Caco-2 (cell line): Measurements from ENCODE around the gene DMAC2. TPM values are rescaled to one million over a fixed set of nuclear protein-coding genes. Genes with fewer than 3 reads are reported as not detected.

ENCODE experiments used
- BruUV-seq: library from RNA; stranded (reverse); fragments of 400-500 nt; replicated peaks from 2 replicates; lab custom pipeline; 2021; lab: Mats Ljungman, UMichigan
- CTCF ChIA-PET: fragments of 300-600 bp; sonication (Branson Sonifier 250); formaldehyde crosslinking; loops from one replicate; lab custom pipeline; 2022; ENCODE audit warnings: antibody characterized with exemption; lab: Charles Lee
- POLR2A ChIA-PET: fragments of 300-600 bp; sonication (Branson Sonifier 250); formaldehyde crosslinking; loops from one replicate; lab custom pipeline; 2022; ENCODE audit warnings: antibody characterized with exemption; lab: Charles Lee
- DNase-seq, 2 experiments: peaks; one replicate each; pipeline versions ENCODE4 v3.0.0 to v3.0.0-alpha.2; 2020 to 2022
- H3K27me3 ChIP-seq: replicated peaks from 2 replicates; pipeline ENCODE4 v1.6.0; 2011; ENCODE audit warnings: low read length; ENCODE audit not compliant: control insufficient read depth, insufficient read depth
- H3K36me3 ChIP-seq: 2 replicates; pipeline ENCODE4 v1.5.1; 2011; ENCODE audit warnings: low read length; ENCODE audit not compliant: control insufficient read depth, insufficient read depth
- H3K4me1 ChIP-seq: fragments of 250-450 bp; sonication (Bioruptor Pico); 2 replicates; pipeline ENCODE4 v1.5.1; 2020; ENCODE audit warnings: mild to moderate bottlenecking
- H3K4me3 ChIP-seq: 2 replicates; pipeline ENCODE4 v1.5.1; 2011; ENCODE audit warnings: low read depth, mild to moderate bottlenecking, control low read depth, low read length
- H3K9me3 ChIP-seq: fragments of 250-450 bp; sonication (Bioruptor Pico); 2 replicates; pipeline ENCODE4 v1.5.1; 2020; ENCODE audit warnings: mild to moderate bottlenecking, moderate library complexity
- H3K27ac Mint-ChIP-seq: one replicate; pipeline ENCODE4 v1.8.0; 2022; ENCODE audit warnings: mixed read lengths; ENCODE audit not compliant: unreplicated experiment
- H3K27me3 Mint-ChIP-seq: one replicate; pipeline ENCODE4 v1.8.0; 2022; ENCODE audit warnings: mixed read lengths; ENCODE audit not compliant: insufficient read depth, unreplicated experiment
- H3K36me3 Mint-ChIP-seq: one replicate; pipeline ENCODE4 v1.8.0; 2022; ENCODE audit warnings: mild to moderate bottlenecking, mixed read lengths; ENCODE audit not compliant: insufficient read depth, unreplicated experiment
- H3K4me1 Mint-ChIP-seq: one replicate; pipeline ENCODE4 v1.8.0; 2022; ENCODE audit warnings: low read depth, mixed read lengths; ENCODE audit not compliant: unreplicated experiment
- H3K4me3 Mint-ChIP-seq: one replicate; pipeline ENCODE4 v1.8.0; 2022; ENCODE audit warnings: mild to moderate bottlenecking, moderate library complexity, mixed read lengths; ENCODE audit not compliant: unreplicated experiment
- H3K9me3 Mint-ChIP-seq: one replicate; pipeline ENCODE4 v1.8.0; 2022; ENCODE audit warnings: mixed read lengths; ENCODE audit not compliant: unreplicated experiment
- CTCF ChIP-seq, 2 experiments: fragments of 200-600 bp in 1 of 2; IDR thresholded peaks; 1 replicate in 1 of 2; 2 replicates in 1 of 2; pipeline versions ENCODE4 v1.5.1 to v1.8.0; 2011 to 2022; ENCODE audit warnings: antibody characterized with exemption in 1 of 2, control low read depth in 1 of 2, inconsistent platforms in 1 of 2, low read depth in 1 of 2, low read length in 1 of 2, mild to moderate bottlenecking in 1 of 2, moderate library complexity in 1 of 2; ENCODE audit not compliant: insufficient read depth in 1 of 2, severe bottlenecking in 1 of 2, unreplicated experiment in 1 of 2
- intact Hi-C: fragments of 100-400 bp; cut with micrococcal nuclease; formaldehyde crosslinking; loops from one replicate; pipeline ENCODE4 v1.10.0; 2022; ENCODE audit not compliant: unreplicated experiment
- total RNA-seq: library from RNA; stranded (reverse); gene quantifications from 2 replicates; pipeline ENCODE4 v1.2.3, GENCODE V29; 2022

The DMAC2 gene
- total RNA-seq, 1 experiment from 2014 or later: 75.9 TPM

GRCh38 chr19:41399091-41399490, 40.6 kb downstream of the DMAC2 start:
- Mint-ChIP-seq H3K27me3 (no peaks in the 10 kb centered on the region), H3K27ac (no peak overlapping the region), H3K4me1 (peaks cover 15% of the 10 kb centered on the region), H3K4me3 (peak overlapping the region; percentile 44), H3K9me3 (no peaks in the 10 kb centered on the region), H3K36me3 (peaks cover 10% of the 10 kb centered on the region)
- Histone ChIP-seq H3K4me3 (no peak overlapping the region; the same call in 1 of the 2 replicates), H3K36me3 (no peaks in the 10 kb centered on the region), H3K4me1 (0 out of 2 replicates have a peak, but pooled peaks cover 6% of the 10 kb centered on the region), H3K27me3 (no peaks in the 10 kb centered on the region; the same call in 1 of the 2 replicates), H3K9me3 (no peaks in the 10 kb centered on the region)
- no peak for DNase-seq
- CTCF ChIA-PET: no interaction called here
- TF ChIP-seq CTCF (IDR thresholded peaks at IDR 0.05; ENCODE audit: insufficient read depth in 1 of 2, low read depth in 1 of 2, low read length in 1 of 2, severe bottlenecking in 1 of 2, unreplicated experiment in 1 of 2): no peak
- POLR2A ChIA-PET: interaction anchor here (1.4 kb wide), 1 partner anchor 10 kb away, joined by 3 read pairs; no protein-coding TSS in a partner anchor
- no TSS peak for BruUV-seq
- intact Hi-C loops: no loop called here

GRCh38 chr19:41398598-41398997, 41.1 kb downstream of the DMAC2 start:
- DNase-seq: no peak
- no peaks in the 10 kb centered on the region; the same call in 1 of the 2 replicates for H3K27me3 ChIP-seq
- H3K4me1 ChIP-seq: 0 out of 2 replicates have a peak, but pooled peaks cover 6% of the 10 kb centered on the region
- no peaks in the 10 kb centered on the region for H3K9me3 ChIP-seq
- BruUV-seq: no TSS peak
- H3K4me3 ChIP-seq: peak overlapping the region; percentile 97
- no peak for TF ChIP-seq CTCF (IDR thresholded peaks at IDR 0.05; ENCODE audit: insufficient read depth in 1 of 2, low read depth in 1 of 2, low read length in 1 of 2, severe bottlenecking in 1 of 2, unreplicated experiment in 1 of 2)
- ChIA-PET CTCF (no interaction called here), POLR2A (interaction anchor here (1.0 to 1.4 kb wide), 2 partner anchors 11 to 41 kb away, joined by 3 read pairs; partner anchors contain the start of gene DMAC2)
- Mint-ChIP-seq H3K27me3 (no peaks in the 10 kb centered on the region), H3K36me3 (peaks cover 15% of the 10 kb centered on the region), H3K9me3 (no peaks in the 10 kb centered on the region), H3K4me1 (peaks cover 15% of the 10 kb centered on the region), H3K4me3 (peak overlapping the region; percentile 99), H3K27ac (peak overlapping the region; percentile 100)
- intact Hi-C loops: no loop called here
- no peaks in the 10 kb centered on the region for H3K36me3 ChIP-seq

GRCh38 chr19:41398050-41398418, 41.7 kb downstream of the DMAC2 start:
- Histone ChIP-seq H3K27me3 (no peaks in the 10 kb centered on the region; the same call in 1 of the 2 replicates), H3K4me3 (peak overlapping the region; percentile 97), H3K9me3 (no peaks in the 10 kb centered on the region), H3K36me3 (no peaks in the 10 kb centered on the region), H3K4me1 (0 out of 2 replicates have a peak, but pooled peaks cover 6% of the 10 kb centered on the region)
- ChIA-PET CTCF (no interaction called here), POLR2A (interaction anchor here (1.0 to 1.4 kb wide), 2 partner anchors 11 to 41 kb away, joined by 3 read pairs; partner anchors contain the start of gene DMAC2)
- Mint-ChIP-seq H3K27me3 (no peaks in the 10 kb centered on the region), H3K27ac (peak overlapping the region; percentile 100), H3K9me3 (no peaks in the 10 kb centered on the region), H3K4me1 (peaks cover 15% of the 10 kb centered on the region), H3K36me3 (peaks cover 16% of the 10 kb centered on the region), H3K4me3 (peak overlapping the region; percentile 99)
- DNase-seq: no peak
- no peak for TF ChIP-seq CTCF (IDR thresholded peaks at IDR 0.05; ENCODE audit: insufficient read depth in 1 of 2, low read depth in 1 of 2, low read length in 1 of 2, severe bottlenecking in 1 of 2, unreplicated experiment in 1 of 2)
- BruUV-seq: no TSS peak
- intact Hi-C loops: no loop called here
